ENCODE measurements around the gene PPAN.
A peak's percentile ranks its signal among the peaks of the same experiment; 100 is the strongest.

PPAN gene

DNA sequence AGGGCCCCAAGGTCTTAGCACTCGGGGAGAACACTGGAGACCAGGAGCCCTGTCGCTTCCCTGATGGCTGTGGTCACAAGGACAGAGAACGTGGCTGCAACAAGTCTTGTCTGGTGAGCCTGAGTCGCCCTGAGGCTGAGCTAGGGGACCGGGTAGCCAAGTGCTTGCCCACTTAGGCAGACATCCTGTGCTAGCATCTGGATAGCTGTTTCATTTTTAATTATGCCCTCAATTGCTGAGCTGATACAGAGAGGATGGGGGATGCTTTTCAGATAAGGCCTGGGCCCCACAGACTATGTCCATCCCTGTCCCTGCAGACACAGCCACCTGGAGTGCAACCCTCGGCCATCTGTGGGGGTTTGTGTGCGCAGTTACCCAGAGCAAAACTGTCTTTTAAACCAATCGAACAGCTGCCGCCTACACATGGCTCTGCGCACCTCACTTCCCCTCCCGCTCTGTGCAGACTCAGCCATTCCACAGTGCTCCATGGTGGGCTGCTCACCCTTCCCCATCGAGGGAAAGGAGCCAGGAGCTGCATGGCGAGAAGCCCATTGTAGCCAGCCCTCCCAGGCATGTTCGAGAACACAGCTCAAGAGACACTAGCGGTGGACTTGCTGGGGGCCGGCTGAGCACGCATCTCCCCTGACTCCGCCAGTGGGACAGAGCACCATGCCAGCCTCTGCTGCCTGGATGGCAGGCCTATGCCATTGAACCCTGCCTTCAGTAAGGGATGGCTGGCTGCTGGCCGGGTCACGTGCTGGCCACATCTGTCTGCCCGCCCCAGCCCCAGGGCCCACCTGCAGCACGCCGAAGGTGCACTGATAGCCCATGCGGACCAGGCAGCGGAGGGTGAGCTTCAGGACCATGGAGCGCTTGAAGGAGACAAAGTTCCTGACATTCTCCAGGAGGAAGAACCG is 33.0 kb downstream of the PPAN start:
- ATAC-seq (no peak), DNase-seq (no peak)
- Mint-ChIP-seq H3K4me1 (peaks cover 36% of the 10 kb centered on the region), H3K27ac (peak overlapping the region; percentile 67 to 69), H3K4me3 (no peak overlapping the region), H3K9me3 (no peaks in the 10 kb centered on the region), H3K27me3 (no peaks in the 10 kb centered on the region)

DNA sequence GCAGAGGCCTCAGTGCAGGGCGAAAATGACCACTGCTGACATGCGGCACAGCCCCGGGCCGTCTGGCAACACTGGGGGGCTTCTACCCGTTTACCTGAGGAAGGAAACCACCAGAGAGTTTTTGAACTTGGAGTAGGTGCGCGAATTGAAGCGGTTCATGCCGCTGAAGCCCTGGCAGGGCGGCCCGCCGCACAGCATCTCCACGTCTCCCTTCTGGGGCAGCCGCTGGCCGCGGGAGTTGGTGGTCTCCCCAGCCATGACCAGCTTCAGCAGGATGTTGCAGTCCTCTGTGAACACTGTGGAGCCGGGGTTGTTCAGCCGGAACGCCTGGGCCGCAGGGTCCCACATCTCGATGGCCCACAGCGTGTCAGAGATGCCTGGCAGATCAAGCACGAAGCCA is 33.8 kb downstream of the PPAN start:
- H3K27ac Mint-ChIP-seq = peak overlapping the region in 1 of 2 donors; percentile 71
- H3K27me3 Mint-ChIP-seq = no peaks in the 10 kb centered on the region
- no peak for DNase-seq
- no peaks in the 10 kb centered on the region for H3K9me3 Mint-ChIP-seq
- ATAC-seq = no peak
- no peak overlapping the region for H3K4me3 Mint-ChIP-seq
- peaks cover 44% of the 10 kb centered on the region for H3K4me1 Mint-ChIP-seq

DNA sequence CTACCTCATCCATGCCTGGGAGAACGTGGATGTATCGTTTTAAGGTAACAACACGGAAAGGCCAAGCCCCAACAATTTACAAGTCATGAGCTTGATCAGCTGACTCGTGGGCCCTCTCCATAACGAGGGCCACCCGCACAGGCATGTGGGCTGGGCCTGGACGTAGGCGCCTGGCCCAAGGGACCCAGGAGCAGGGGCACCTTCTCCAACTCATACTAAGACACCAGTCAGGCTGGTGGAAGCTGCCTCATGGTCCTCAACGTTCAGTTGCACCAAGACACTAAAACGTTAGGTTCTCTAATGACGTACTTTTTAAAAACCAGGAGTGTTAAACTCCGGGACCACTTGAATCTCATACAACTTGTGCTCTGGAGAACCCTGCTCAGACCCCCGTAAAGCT is 35.3 kb downstream of the PPAN start:
- ATAC-seq = no peak
- Mint-ChIP-seq H3K4me3 (no peak overlapping the region), H3K27ac (no peak overlapping the region), H3K27me3 (no peaks in the 10 kb centered on the region), H3K9me3 (no peaks in the 10 kb centered on the region), H3K4me1 (peaks cover 59% of the 10 kb centered on the region)
- no peak for DNase-seq

DNA sequence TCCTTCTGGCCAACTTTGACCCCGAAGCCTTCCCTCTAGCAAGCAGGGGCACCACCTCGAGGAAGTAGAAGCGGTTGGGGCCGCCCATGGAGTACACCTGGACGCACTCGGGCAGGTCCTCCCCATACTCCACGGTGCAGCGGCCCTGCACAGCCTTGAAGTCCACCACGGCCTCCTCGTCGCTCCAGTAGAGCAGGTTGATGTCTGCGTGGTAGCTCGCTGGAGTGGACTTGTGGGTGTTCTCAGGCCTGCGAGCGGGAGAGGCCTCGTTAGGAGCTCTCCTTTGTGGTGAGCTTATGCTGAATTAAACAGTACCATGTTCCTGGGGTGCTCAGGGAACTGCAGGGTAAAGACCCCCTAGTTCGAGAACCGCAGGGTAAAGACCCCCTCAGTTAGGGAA is 35.8 kb downstream of the PPAN start:
- peaks cover 61% of the 10 kb centered on the region for H3K4me1 Mint-ChIP-seq
- peak overlapping the region in 1 of 2 donors; percentile 85 for H3K27ac Mint-ChIP-seq
- ATAC-seq = no peak
- no peak for DNase-seq
- H3K4me3 Mint-ChIP-seq = no peak overlapping the region
- no peaks in the 10 kb centered on the region for H3K9me3 Mint-ChIP-seq
- no peaks in the 10 kb centered on the region for H3K27me3 Mint-ChIP-seq

- H3K9me3 Mint-ChIP-seq = no peaks in the 10 kb centered on the region
- H3K4me1 Mint-ChIP-seq = peaks cover 61% of the 10 kb centered on the region
- no peaks in the 10 kb centered on the region for H3K27me3 Mint-ChIP-seq
- ATAC-seq (peak; percentile 98), DNase-seq (peak; percentile 19 to 43)
- H3K4me3 Mint-ChIP-seq = peak overlapping the region; percentile 66 to 69
- peak overlapping the region; percentile 92 to 95 for H3K27ac Mint-ChIP-seq
These were observed 36.7 kb downstream of the PPAN start for GRCh38 chr19:10142701-10143375.

- H3K27ac Mint-ChIP-seq = peak overlapping the region; percentile 90 to 95
- peaks cover 61% of the 10 kb centered on the region for H3K4me1 Mint-ChIP-seq
- ATAC-seq = no peak
- no peak for DNase-seq
- no peak overlapping the region for H3K4me3 Mint-ChIP-seq
- H3K27me3 Mint-ChIP-seq = no peaks in the 10 kb centered on the region
- H3K9me3 Mint-ChIP-seq = no peaks in the 10 kb centered on the region
These were observed 37.5 kb downstream of the PPAN start for GRCh38 chr19:10143681-10144080.

DNA sequence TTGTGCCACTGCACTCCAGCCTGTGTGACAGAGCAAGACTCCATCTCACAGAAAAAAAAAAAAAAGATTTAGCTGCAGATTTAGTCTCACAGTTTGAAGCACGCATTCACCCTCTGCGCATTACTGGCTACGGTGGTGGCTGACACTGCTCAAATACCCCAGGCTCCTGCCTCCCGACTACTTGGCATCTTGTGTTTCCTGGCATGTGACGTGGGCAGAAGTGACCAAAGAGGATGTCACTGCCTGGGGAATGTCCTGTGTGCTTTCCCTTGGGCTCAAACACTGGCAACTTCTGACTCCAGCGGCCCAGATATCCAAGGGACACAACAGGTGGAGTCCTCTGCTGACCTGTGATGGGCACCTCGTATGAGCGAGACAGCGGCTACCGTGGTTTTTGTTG is 38.2 kb downstream of the PPAN start:
- Mint-ChIP-seq H3K4me3 (no peak overlapping the region), H3K9me3 (no peaks in the 10 kb centered on the region), H3K27me3 (no peaks in the 10 kb centered on the region), H3K27ac (peak overlapping the region in 1 of 2 donors; percentile 59), H3K4me1 (peaks cover 57% of the 10 kb centered on the region)
- ATAC-seq (no peak), DNase-seq (no peak)

DNA sequence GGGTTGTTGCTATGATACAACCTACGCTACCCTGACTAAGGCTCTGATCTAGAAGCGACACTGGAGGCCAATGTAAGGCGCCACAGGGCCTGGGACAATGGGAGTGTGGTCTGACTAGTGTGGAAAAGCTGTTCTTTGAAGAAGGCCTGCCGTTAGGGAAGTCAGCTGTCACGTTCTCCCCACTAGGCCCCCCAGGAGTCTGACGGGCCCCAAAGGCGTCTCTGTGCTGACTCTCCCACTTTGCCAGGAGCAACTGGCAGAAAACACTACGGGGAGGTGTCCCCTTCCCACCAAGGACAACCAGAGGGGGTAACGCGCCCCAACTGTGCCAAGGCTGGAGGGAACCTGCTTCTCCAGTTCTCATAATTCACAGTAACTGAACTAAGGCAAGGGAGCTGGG is 38.9 kb downstream of the PPAN start:
- DNase-seq = no peak
- Mint-ChIP-seq H3K9me3 (no peaks in the 10 kb centered on the region), H3K27ac (peak overlapping the region; percentile 20 to 63), H3K27me3 (no peaks in the 10 kb centered on the region), H3K4me1 (peaks cover 57% of the 10 kb centered on the region), H3K4me3 (no peak overlapping the region)
- no peak for ATAC-seq

DNA sequence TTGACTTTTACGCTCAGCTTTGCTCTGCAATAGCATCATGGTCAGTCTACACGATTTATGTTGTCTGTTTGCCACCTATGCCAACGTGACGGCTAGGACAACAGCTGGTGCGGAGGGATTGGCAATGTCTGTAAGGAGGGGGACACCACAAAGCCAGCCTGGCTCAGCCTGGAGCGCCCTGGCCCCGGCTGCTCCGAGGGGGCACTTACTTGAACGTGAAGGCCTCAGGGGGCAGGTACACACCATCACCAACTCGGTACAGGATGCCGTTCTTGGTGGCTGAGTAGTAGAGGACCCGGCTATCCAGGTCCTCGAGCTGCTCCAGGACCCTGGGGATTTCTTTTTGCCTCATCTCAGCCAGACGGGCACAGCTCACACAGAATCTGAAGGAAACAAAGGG is 40.0 kb downstream of the PPAN start:
- DNase-seq (no peak), ATAC-seq (no peak)
- Mint-ChIP-seq H3K27ac (peak overlapping the region; percentile 44 to 86), H3K9me3 (no peaks in the 10 kb centered on the region), H3K4me1 (peaks cover 62% of the 10 kb centered on the region), H3K27me3 (no peaks in the 10 kb centered on the region), H3K4me3 (no peak overlapping the region)

DNA sequence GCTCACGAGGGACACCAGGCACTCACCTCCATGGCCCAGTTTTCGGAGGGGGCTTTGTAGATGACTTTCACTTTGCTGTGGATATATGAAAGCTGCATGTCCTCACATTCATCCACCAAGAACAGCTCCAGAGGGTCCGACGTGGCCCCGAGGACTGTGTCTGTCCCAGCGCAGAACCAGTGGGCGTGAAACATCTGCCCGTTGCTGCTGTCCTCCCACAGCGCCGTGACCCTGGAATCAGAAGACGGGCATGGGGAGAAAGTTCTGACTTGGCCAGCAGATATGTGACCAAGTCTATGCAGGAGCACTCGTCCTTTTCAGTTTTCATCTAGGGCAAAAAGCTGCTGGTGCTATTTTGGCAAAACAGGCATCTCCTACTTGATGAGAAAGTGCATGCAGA is 43.3 kb downstream of the PPAN start:
- Mint-ChIP-seq H3K4me3 (no peak overlapping the region), H3K9me3 (no peaks in the 10 kb centered on the region), H3K27me3 (no peaks in the 10 kb centered on the region), H3K4me1 (peaks cover 33% of the 10 kb centered on the region), H3K27ac (no peak overlapping the region)
- ATAC-seq = no peak
- DNase-seq = no peak

DNA sequence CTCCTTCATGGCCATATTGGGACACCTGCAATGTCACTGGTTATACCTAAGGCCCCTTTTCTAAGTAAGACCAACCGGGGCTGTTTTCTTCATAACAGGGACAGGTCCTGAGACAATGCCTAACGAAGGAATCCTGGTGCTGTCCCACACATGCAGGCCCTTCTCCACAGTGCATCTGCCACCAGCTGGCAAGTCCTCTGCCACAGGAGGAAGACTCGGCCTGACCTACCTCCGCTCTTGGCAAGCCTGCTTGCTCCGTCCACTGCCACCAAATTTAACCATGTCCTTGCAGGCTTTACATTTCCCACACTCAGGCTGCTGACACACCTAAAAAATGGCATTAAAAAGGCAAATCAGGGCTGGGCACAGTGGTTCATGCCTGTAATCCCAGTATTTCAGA is 45.4 kb downstream of the PPAN start:
- H3K4me3 Mint-ChIP-seq = no peak overlapping the region
- H3K4me1 Mint-ChIP-seq = peaks cover 12% of the 10 kb centered on the region
- ATAC-seq (no peak), DNase-seq (no peak)
- H3K27ac Mint-ChIP-seq = no peak overlapping the region
- no peaks in the 10 kb centered on the region for H3K27me3 Mint-ChIP-seq
- H3K9me3 Mint-ChIP-seq = no peaks in the 10 kb centered on the region

- H3K9me3 Mint-ChIP-seq = no peaks in the 10 kb centered on the region
- ATAC-seq = peak; percentile 26
- H3K27ac Mint-ChIP-seq = peak overlapping the region in 1 of 2 donors; percentile 76
- peaks cover 11% of the 10 kb centered on the region for H3K4me1 Mint-ChIP-seq
- DNase-seq = no peak
- no peaks in the 10 kb centered on the region for H3K27me3 Mint-ChIP-seq
- no peak overlapping the region for H3K4me3 Mint-ChIP-seq
These were observed 45.9 kb downstream of the PPAN start for GRCh38 chr19:10152100-10152499.

- no peak for DNase-seq
- Mint-ChIP-seq H3K4me3 (no peak overlapping the region), H3K27ac (no peak overlapping the region), H3K27me3 (no peaks in the 10 kb centered on the region), H3K4me1 (no peaks in the 10 kb centered on the region), H3K9me3 (no peaks in the 10 kb centered on the region)
- no peak for ATAC-seq
These were observed 49.7 kb downstream of the PPAN start for GRCh38 chr19:10155839-10156238.

GRCh38 chr19:10158071-10158470 is 51.9 kb downstream of the PPAN start:
- DNase-seq (no peak), ATAC-seq (no peak)
- no peaks in the 10 kb centered on the region for H3K27me3 Mint-ChIP-seq
- H3K4me1 Mint-ChIP-seq = no peaks in the 10 kb centered on the region
- H3K9me3 Mint-ChIP-seq = no peaks in the 10 kb centered on the region
- H3K27ac Mint-ChIP-seq = peak overlapping the region in 1 of 2 donors; percentile 49
- no peak overlapping the region for H3K4me3 Mint-ChIP-seq

- no peaks in the 10 kb centered on the region for H3K4me1 Mint-ChIP-seq
- no peaks in the 10 kb centered on the region for H3K27me3 Mint-ChIP-seq
- H3K27ac Mint-ChIP-seq = peak overlapping the region in 1 of 2 donors; percentile 49
- no peak overlapping the region for H3K4me3 Mint-ChIP-seq
- DNase-seq = no peak
- H3K9me3 Mint-ChIP-seq = no peaks in the 10 kb centered on the region
- ATAC-seq = no peak
These were observed 52.3 kb downstream of the PPAN start for GRCh38 chr19:10158485-10158884.

DNA sequence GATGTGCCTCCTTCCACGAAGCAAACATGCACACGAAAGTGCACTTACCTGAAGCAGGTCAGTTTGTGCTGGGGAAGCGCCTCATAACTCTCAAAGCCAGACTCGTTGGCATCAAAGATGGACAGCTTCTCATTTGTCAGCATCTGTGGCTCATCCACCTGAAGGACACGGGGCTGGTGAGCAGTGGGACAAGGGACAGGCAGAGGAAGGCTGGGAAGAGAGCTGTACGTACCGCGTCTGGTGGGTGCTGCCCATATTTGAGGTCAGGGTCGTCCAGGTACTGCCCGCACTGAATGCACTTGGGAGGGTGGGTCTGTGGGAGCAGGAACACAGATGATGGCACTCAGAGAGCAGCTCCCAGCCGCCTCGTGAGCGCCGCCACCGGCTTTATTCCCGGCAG is 53.4 kb downstream of the PPAN start:
- no peaks in the 10 kb centered on the region for H3K4me1 Mint-ChIP-seq
- no peak overlapping the region for H3K27ac Mint-ChIP-seq
- no peaks in the 10 kb centered on the region for H3K27me3 Mint-ChIP-seq
- no peak for ATAC-seq
- no peak overlapping the region for H3K4me3 Mint-ChIP-seq
- DNase-seq = no peak
- no peaks in the 10 kb centered on the region for H3K9me3 Mint-ChIP-seq

Data from stimulated activated naive CD8-positive, alpha-beta T cell treated with anti-CD3 and anti-CD28 coated beads, Interleukin-15, amount 100 ng/mL, for 72 hours (primary cell).